K562 (cell line): ENCODE results near the gene TREM1. TPM values are rescaled to one million over a fixed set of nuclear protein-coding genes. Genes with fewer than 3 reads are reported as not detected.
A peak's percentile ranks its signal among the peaks of the same experiment; 100 is the strongest.

Experiments
- ASH1L ChIP-seq: fragments of 450-650 bp; IDR thresholded peaks from 2 replicates; pipeline ENCODE4 v1.6.1; 2018; ENCODE audit warnings: borderline replicate concordance, mild to moderate bottlenecking, low read depth; ENCODE audit not compliant: partially characterized antibody
- BRCA1 ChIP-seq, 2 experiments: fragments of 450-650 bp in 1 of 2; sonication (generic) in 1 of 2; formaldehyde crosslinking in 1 of 2; IDR thresholded peaks; 2 replicates each; pipeline versions ENCODE4 v1.5.0 to v1.6.1; 2017 to 2020; ENCODE audit warnings: mild to moderate bottlenecking in 1 of 2, missing genetic modification reagents in 1 of 2
- ELK1 ChIP-seq: sonication (generic); formaldehyde crosslinking; IDR thresholded peaks from 2 replicates; pipeline ENCODE4 v1.8.1; 2022; ENCODE audit warnings: missing genetic modification reagents
- EWSR1 ChIP-seq: fragments of 450-650 bp; IDR thresholded peaks from 2 replicates; pipeline ENCODE4 v1.6.1; 2018; ENCODE audit warnings: borderline replicate concordance, mild to moderate bottlenecking, low read depth, moderate library complexity; ENCODE audit not compliant: partially characterized antibody
- GTF2A2 ChIP-seq: IDR thresholded peaks from 2 replicates; pipeline ENCODE4 v1.6.1; 2016; ENCODE audit warnings: mild to moderate bottlenecking, missing genetic modification characterization, missing compliant biosample characterization
- HBP1 ChIP-seq: fragments of 450-650 bp; formaldehyde crosslinking; IDR thresholded peaks from 2 replicates; pipeline ENCODE4 v1.4.0; 2022; ENCODE audit warnings: missing genetic modification characterization
- LARP7 ChIP-seq: fragments of 450-650 bp; IDR thresholded peaks from 2 replicates; pipeline ENCODE4 v1.6.1; 2016
- MEIS2 ChIP-seq: fragments of 450-650 bp; IDR thresholded peaks from 2 replicates; pipeline ENCODE4 v1.6.1; 2014; ENCODE audit warnings: mild to moderate bottlenecking; ENCODE audit not compliant: partially characterized antibody
- MYC ChIP-seq, 2 experiments: fragments of 250-450 bp in 1 of 2; sonication (Bioruptor Pico) in 1 of 2; IDR thresholded peaks; 2 replicates each; pipeline versions ENCODE4 v1.5.1 to v1.6.1; 2012 to 2021; ENCODE audit warnings: low read depth in 2 of 2, borderline replicate concordance in 1 of 2, improper control_type of control experiment in 1 of 2, low read length in 1 of 2, mild to moderate bottlenecking in 1 of 2, moderate library complexity in 1 of 2
- POLR2AphosphoS2 ChIP-seq: IDR thresholded peaks from 2 replicates; pipeline ENCODE4 v1.6.1; 2012; ENCODE audit warnings: low read length, improper control_type of control experiment
- TAF9B ChIP-seq: fragments of 450-650 bp; IDR thresholded peaks from 2 replicates; pipeline ENCODE4 v1.6.1; 2018; ENCODE audit warnings: mild to moderate bottlenecking; ENCODE audit not compliant: partially characterized antibody
- TEAD1 ChIP-seq, 2 experiments: fragments of 450-650 bp in 1 of 2; sonication (generic) in 1 of 2; formaldehyde crosslinking; IDR thresholded peaks; 2 replicates each; pipeline versions ENCODE4 v1.4.0 to v1.8.0; 2020 to 2022; ENCODE audit warnings: mild to moderate bottlenecking in 2 of 2, missing genetic modification reagents in 1 of 2
- YBX1 ChIP-seq: fragments of 450-650 bp; IDR thresholded peaks from 2 replicates; pipeline ENCODE4 v1.7.1; 2016; ENCODE audit warnings: mild to moderate bottlenecking
- ZNF398 ChIP-seq: fragments of 250-450 bp; sonication (Bioruptor Pico); IDR thresholded peaks from 2 replicates; pipeline ENCODE4 v1.8.0; 2021; ENCODE audit warnings: moderate library complexity, mild to moderate bottlenecking, inconsistent platforms
- ZNF655 ChIP-seq: fragments of 250-450 bp; sonication (Bioruptor Pico); IDR thresholded peaks from 2 replicates; pipeline ENCODE4 v1.5.0; 2021
- ZNF696 ChIP-seq: fragments of 250-450 bp; sonication (Bioruptor Pico); conservative IDR thresholded peaks from 2 replicates; pipeline ENCODE4 v1.4.0; 2020; ENCODE audit warnings: mild to moderate bottlenecking, moderate library complexity
- polyA plus RNA-seq, 8 experiments: library from polyadenylated mRNA; depleted of rRNA in 4 of 8; stranded (reverse) in 5 of 8; unstranded in 3 of 8; fragments of >200 nt; fragmentation: Nextera tagmentation in 2 of 8; fragmentation: Illumina TruSeq in 1 of 8; extraction: Ambion mirVana in 2 of 8; extraction: Trizol in 1 of 8; gene quantifications; 2 replicates each; pipeline versions ENCODE4 v1.2.1 to v1.2.3, GENCODE V29; 2011 to 2014; ENCODE audit warnings: inconsistent platforms in 1 of 8, missing spikeins in 1 of 8
- total RNA-seq, 7 experiments: library from RNA; depleted of rRNA in 6 of 7; stranded (reverse); fragments of >200 nt in 6 of 7; fragmentation: Illumina TruSeq in 2 of 7; extraction: Trizol in 2 of 7; gene quantifications; 2 replicates each; pipeline versions ENCODE4 v1.2.1 to v1.2.3, GENCODE V29; 2011 to 2021; ENCODE audit warnings: low replicate concordance in 1 of 7

The TREM1 gene
- total and polyA plus RNA-seq, 9 of the 15 experiments (the other 6 are each of a cell fraction or from before 2014, with no cell fraction given) = not detected

- TF ChIP-seq ZNF398 = no peak
- TF ChIP-seq POLR2AphosphoS2 = no peak
- TF ChIP-seq ASH1L = no peak
- no peak for TF ChIP-seq YBX1
- no peak for TF ChIP-seq BRCA1 (IDR thresholded peaks at IDR 0.05)
- no peak for TF ChIP-seq BRCA1 (CRISPR knock-in tag; IDR thresholded peaks at IDR 0.05)
- TF ChIP-seq TAF9B = no peak
- TF ChIP-seq ELK1 (CRISPR knock-in tag) = no peak
- peak; percentile 93 for TF ChIP-seq MYC (IDR thresholded peaks at IDR 0.05; ENCODE audit: low read depth, low read length)
- TF ChIP-seq MYC (CRISPR knock-in tag; IDR thresholded peaks at IDR 0.05; ENCODE audit: borderline replicate concordance, low read depth) = no peak
- TF ChIP-seq EWSR1 = no peak
- TF ChIP-seq GTF2A2 (tag) = no peak
- TF ChIP-seq MEIS2 = peak; percentile 15
- TF ChIP-seq TEAD1 (CRISPR knock-in tag; IDR thresholded peaks at IDR 0.05) = peak in 1 of 2 experiments; percentile 84; a peak in 2 of 4 replicates
- no peak for TF ChIP-seq HBP1
- TF ChIP-seq LARP7 = no peak
- TF ChIP-seq ZNF655 (CRISPR knock-in tag) = no peak
- no peak for TF ChIP-seq ZNF696 (CRISPR knock-in tag)
Measured at GRCh38 chr6:41278699-41279405, 7.6 kb downstream of the TREM1 start (continued).
